ENCODE data around the gene SYT15. TPM values are rescaled to one million over a fixed set of nuclear protein-coding genes. Genes with fewer than 3 reads are reported as not detected.

Gene SYT15
- total RNA-seq, 1 donor from 2014 or later = 10.4 TPM

Other genes starting within 250 kb of the SYT15 start
- 65.7 TPM for gene ANXA8L1, start 203.4 kb upstream of the SYT15 start, total RNA-seq
- gene NPY4R, start 113.2 kb upstream of the SYT15 start, total RNA-seq = not detected
- gene GPRIN2, start 22.5 kb upstream of the SYT15 start, total RNA-seq = 9.4 TPM

Measured in ureter (tissue), 1 donor.